Camera-type eye (tissue), 1 donor: ENCODE results near the gene MRPS18B. TPM values are rescaled to one million over a fixed set of nuclear protein-coding genes. Genes with fewer than 3 reads are reported as not detected.

Source experiments
- total RNA-seq: library from RNA; depleted of rRNA; stranded (reverse); fragments of >200 nt; gene quantifications from one replicate; pipeline ENCODE4 v1.2.3, GENCODE V29; 2014

MRPS18B gene
- total RNA-seq = 40.3 TPM

DNA sequence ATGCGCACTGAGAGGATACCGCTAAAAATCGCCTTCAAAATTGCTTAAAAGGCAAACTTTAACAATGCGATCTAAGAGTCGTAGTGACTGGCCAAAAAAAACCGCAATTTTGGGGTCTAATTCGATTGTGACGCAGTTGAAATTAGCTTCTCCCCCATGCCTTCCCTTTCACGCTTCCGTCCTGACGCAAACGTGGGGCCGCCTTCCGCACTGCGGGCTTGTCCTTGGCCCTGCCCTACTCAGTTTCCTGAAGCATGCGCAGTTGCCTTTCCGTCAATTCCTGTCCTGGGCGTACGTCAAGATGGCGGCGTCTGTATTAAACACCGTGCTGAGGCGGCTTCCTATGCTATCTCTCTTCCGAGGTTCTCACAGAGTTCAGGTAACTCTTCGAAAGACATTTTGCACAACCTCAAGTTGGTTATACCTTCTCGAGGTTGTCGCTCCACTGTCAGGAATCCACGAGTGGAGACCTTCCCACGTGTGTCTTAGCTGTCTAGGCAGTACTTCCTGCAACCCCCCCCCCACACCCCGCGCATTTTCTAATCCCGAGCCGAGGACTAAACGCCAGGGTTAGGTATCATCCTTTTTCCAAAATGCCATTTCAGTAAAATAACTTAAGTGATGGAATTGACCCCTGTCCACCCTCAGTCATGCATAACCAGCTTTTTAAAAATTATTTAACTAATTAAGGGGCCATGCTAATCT lies at the start of gene MRPS18B:
MRPS18B (plus strand) TSS at position 276 of the 705 bp plus-strand sequence; CDS start at position 302, 26 bp downstream.

DNA sequence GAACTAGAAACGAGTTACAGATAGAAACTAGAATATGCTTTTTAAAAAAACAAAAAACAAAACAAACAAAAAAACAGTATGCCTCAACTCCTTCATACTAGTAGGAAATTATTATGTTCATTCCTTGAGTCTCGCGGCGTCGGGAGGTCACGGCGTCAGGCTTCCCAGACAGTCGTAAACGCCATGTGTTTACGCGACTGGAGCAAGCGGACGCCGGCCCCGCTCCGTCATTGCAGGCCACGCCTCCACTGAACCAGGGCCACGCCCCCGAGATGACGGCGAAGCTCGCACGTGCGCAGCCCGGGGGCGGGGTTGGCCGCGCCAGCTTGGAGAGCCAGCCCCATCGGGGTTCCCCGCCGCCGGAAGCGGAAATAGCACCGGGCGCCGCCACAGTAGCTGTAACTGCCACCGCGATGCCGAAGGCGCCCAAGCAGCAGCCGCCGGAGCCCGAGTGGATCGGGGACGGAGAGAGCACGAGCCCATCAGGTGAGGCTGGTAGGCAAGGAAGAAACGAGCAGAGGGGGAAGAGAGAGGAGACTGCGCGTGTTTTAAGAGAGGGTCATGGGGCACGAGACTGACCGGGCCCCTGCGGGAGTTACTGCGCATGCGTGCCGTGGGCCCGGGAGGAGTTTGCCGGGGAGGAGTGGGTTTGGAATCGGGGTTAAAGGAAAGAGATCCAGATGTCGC lies 46.4 kb upstream of the MRPS18B start, which contains the start of gene ABCF1:
ABCF1 (plus strand) TSS at position 368 of the 687 bp plus-strand sequence; CDS start at position 414, 46 bp downstream.

DNA sequence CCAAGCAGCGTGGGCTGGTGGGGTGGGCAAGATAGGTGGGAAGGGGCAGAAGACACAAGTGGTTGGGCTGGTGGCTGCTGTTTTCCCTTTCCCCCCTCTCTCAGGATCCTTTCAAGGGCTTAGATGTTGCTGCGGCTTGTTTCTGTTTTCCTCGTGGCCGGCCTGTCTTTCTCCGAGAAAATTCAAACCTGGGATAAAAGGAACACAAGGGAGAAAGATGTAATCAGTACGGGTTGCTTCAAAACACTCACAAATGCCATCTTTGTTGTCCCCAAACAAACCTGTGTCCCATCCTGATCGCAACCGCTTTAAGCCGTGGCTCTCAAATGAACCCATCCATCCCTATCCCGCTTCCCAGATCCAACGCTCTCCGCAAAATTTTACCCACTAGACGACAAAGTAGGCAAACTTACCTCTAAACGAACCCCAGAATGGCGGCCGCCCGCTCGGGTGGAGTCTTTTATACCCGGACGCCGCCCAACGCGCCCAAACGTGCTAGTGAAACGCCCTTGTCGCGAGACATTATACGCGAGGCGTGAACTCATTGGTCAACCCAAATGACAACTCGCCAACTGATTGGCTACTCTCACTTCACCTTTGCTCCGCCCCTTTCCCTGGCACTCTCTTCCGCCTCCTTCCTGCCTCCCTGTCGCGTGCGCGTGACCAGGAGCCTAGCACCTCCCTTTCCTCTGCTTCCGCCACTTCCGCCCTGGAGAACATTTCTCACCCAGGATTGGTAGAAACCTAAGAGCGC lies 652 bp upstream of the MRPS18B start, which contains the start of gene PPP1R10:
PPP1R10 (minus strand) TSS at position 433 of the 754 bp plus-strand sequence. CDS start 7,299 bp downstream, outside the sequence.

DNA sequence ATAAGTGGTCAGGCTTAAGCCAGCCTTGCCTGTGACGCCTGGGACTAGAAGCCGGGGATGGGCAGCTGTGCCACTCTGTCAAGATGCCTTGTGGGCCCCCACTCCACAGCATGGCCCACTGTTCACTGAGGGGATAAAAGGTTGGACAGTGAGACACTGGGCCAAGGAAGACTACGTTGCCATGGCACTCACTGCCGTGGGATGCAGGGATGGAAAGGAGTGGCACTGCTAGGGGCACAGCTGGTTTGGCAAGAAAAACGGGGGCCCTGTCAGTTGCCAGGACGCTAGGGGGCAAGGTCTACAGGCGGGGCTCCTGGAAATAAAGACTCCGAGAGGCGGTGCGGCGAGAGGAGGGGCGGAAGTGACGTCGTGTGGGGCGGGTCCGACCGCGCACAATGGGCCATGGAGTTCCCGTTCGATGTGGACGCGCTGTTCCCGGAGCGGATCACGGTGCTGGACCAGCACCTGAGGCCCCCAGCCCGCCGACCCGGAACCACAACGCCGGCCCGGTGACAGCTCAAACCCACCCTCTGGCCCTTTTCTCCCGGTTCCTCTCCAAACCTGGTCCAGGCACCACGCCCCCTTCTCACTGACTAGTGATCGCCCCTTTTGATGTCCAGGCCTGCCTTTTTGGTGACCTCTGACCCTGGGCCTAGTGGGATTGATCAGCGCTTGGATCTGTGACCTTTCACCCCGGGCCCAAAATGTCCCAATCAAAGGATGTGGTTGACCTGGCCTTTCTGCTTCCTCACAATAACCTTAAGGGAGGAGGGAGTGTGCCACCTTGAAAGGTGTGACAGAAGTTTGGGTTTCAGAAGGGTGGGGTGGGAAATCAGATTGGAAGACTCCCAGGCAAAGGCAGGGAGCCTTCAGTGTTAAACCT lies 9.1 kb downstream of the MRPS18B start, which contains the start of gene ATAT1:
ATAT1 (plus strand) TSS at position 391 of the 883 bp plus-strand sequence.

DNA sequence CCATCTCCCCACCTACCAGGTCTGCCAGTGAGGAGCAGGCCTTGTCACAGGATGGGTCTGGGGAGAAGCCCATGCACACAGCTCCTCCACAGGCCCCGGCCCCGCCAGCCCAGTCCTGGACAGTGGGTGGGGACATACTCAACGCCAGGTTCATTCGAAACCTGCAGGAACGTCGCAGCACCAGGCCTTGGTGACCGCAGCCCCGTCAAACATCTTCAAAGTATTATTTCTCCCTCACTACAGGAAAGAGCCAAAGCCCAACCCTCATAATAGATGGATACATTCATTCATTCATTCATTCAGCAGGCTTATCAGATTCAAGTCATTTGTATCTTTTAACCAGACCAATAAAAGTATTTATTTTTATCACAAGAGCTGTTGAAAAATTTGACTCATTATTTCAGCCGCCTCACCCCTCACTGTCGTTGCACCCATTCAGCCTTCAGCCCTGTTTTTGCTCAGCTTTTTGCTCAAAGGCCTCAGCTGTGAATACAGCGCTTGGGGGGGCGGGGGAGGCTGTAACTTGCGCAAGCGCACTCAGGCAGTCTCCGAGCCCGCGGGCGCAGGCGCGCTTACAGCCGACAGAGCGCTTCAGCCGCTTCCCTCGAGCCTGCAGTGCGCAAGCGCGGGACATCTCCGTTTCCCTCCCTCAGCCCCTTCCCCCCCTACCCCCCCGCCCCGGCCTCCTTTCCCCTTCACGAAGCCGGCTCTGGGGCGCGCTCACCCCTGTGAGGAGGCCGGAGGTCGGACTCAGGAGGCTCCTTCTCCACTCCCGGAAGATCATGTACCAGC lies 29.0 kb downstream of the MRPS18B start, which contains the start of gene C6orf136:
C6orf136 (plus strand) TSS at position 684 of the 792 bp plus-strand sequence; CDS start at position 783, 99 bp downstream.

DNA sequence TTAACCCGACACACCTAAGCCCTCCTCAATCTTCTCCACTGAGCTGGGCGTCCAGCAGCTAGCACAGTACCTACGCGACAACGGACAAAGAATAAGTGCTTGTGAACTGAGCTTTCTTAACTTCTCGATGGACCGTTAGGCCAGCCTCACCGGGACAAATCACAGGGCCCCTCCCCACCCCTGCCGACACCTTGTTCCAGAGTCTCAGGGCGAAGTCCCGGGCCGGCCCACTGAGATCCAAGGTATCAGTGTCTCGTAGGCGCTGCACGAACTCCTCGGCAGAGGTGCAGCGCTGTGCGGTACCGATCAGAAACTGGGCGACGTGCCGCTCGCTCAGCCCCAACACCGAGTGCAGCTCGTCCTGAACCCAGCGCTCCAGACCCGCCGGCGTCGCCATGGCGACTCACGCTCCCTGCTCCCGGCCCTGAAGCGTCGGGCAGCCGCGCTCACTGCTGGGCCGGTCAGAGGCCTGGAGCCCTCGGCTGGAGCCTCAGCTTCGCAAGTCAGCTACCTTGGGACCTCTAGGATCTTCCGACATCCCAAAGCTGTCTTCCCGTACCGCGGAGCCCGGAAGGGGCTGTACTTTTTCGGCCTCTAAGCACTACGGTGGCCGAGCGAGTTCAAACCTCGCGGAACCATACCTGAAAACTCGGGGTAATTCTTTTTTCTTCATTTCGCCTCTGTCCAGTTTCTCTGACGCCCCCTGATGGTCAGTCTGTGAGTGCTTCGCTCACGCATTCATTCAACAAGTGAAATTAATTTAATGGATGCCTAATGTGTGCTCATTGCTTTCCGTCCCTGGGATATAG lies 55.0 kb downstream of the MRPS18B start, which contains the start of gene DHX16:
DHX16 (minus strand) TSS at position 562 of the 809 bp plus-strand sequence; CDS start at position 397, 165 bp downstream.

Other genes starting within 250 kb of the MRPS18B start
- gene HLA-E, start 128.3 kb upstream of the MRPS18B start, total RNA-seq = 137 TPM
- gene GNL1, start 61.4 kb upstream of the MRPS18B start, total RNA-seq = 37.2 TPM
- 16.3 TPM for gene PRR3, start 60.5 kb upstream of the MRPS18B start, total RNA-seq
- 35.6 TPM for gene ABCF1, start 46.4 kb upstream of the MRPS18B start, total RNA-seq
- 39.9 TPM for gene PPP1R10, start 597 bp upstream of the MRPS18B start, total RNA-seq
- 25.5 TPM for gene ATAT1, start 9.0 kb downstream of the MRPS18B start, total RNA-seq
- gene C6orf136, start 29.3 kb downstream of the MRPS18B start, total RNA-seq = 10.1 TPM
- 29.3 TPM for gene DHX16, start 55.2 kb downstream of the MRPS18B start, total RNA-seq
- 20.6 TPM for gene PPP1R18, start 68.8 kb downstream of the MRPS18B start, total RNA-seq
- 4.3 TPM for gene NRM, start 73.1 kb downstream of the MRPS18B start, total RNA-seq
- gene MDC1, start 99.4 kb downstream of the MRPS18B start, total RNA-seq = 26.2 TPM
- gene TUBB, start 102.5 kb downstream of the MRPS18B start, total RNA-seq = 432 TPM
- 68.1 TPM for gene FLOT1, start 124.8 kb downstream of the MRPS18B start, total RNA-seq
- 7.5 TPM for gene IER3, start 126.7 kb downstream of the MRPS18B start, total RNA-seq